Mucosa of rectum (tissue), 2 donors: ENCODE measurements around the gene EPHB2.

Source experiments
- H3K27ac ChIP-seq, 2 donors: one replicate each; pipeline ENCODE4 v1.7.0; 2013; ENCODE audit warnings: inconsistent platforms in 2 of 2, low read depth in 2 of 2, low read length in 2 of 2
- H3K27me3 ChIP-seq, 2 donors: one replicate each; pipeline ENCODE4 v1.7.0; 2013; ENCODE audit warnings: low read length in 2 of 2; ENCODE audit not compliant: control insufficient read depth in 2 of 2, insufficient read depth in 2 of 2
- H3K36me3 ChIP-seq, 2 donors: one replicate each; pipeline ENCODE4 v1.7.0; 2013; ENCODE audit warnings: low read length in 2 of 2; ENCODE audit not compliant: control insufficient read depth in 2 of 2, insufficient read depth in 2 of 2
- H3K4me1 ChIP-seq, 2 donors: one replicate each; pipeline ENCODE4 v1.7.0; 2013; ENCODE audit warnings: low read length in 2 of 2, mild to moderate bottlenecking in 1 of 2; ENCODE audit not compliant: control insufficient read depth in 2 of 2, insufficient read depth in 2 of 2
- H3K4me3 ChIP-seq, 2 donors: one replicate each; pipeline ENCODE4 v1.7.0; 2013; ENCODE audit warnings: low read length in 2 of 2
- H3K9ac ChIP-seq, 2 donors: one replicate each; pipeline ENCODE4 v1.7.0; 2013; ENCODE audit warnings: low read length in 2 of 2, low read depth in 1 of 2, mild to moderate bottlenecking in 1 of 2
- H3K9me3 ChIP-seq, 2 donors: one replicate each; pipeline ENCODE4 v1.7.0; 2013; ENCODE audit warnings: low read length in 2 of 2; ENCODE audit not compliant: control insufficient read depth in 2 of 2
- donor health status: healthy.
- donor health status: Normal muscosa, but diverticular disease.

EPHB2 gene

DNA sequence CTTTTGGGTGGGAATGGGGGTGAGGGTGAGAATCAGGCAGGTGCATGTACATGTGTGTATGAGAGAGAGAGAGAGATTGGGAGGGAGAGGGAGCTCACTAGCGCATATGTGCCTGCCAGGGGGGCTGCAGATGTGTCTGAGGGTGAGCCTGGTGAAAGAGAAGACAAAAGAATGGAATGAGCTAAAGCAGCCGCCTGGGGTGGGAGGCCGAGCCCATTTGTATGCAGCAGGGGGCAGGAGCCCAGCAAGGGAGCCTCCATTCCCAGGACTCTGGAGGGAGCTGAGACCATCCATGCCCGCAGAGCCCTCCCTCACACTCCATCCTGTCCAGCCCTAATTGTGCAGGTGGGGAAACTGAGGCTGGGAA lies 95.0 kb downstream of the EPHB2 start:
- H3K4me3 ChIP-seq: no peak overlapping the region
- H3K27me3 ChIP-seq: no peaks in the 10 kb centered on the region
- peaks cover 3% of the 10 kb centered on the region in 2 donors for H3K36me3 ChIP-seq
- H3K9me3 ChIP-seq: no peaks in the 10 kb centered on the region
- H3K9ac ChIP-seq: no peak overlapping the region
- no peak overlapping the region for H3K27ac ChIP-seq
- H3K4me1 ChIP-seq: peaks cover 0 to 3% of the 10 kb centered on the region in 2 donors

DNA sequence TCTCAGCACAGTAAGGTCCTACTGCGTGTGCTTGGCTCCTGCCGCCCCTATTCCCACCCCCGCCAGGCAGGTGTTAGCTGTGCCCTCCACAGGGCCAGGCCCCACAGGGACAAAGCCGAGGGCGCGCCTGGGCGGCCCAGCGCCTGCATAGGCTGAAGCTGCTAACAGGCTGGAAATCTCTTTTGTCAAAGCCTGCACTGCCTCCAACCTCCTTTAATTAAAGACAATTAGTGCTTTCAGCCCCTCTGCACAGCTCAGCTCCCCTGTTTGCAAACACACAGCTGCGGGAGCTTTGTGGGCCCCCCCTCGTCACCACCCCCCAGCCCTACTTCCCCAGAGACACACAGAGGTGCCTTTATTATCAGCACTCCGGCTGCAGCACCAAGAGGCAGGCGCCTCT lies 95.9 kb downstream of the EPHB2 start:
- H3K9ac ChIP-seq: no peak overlapping the region

DNA sequence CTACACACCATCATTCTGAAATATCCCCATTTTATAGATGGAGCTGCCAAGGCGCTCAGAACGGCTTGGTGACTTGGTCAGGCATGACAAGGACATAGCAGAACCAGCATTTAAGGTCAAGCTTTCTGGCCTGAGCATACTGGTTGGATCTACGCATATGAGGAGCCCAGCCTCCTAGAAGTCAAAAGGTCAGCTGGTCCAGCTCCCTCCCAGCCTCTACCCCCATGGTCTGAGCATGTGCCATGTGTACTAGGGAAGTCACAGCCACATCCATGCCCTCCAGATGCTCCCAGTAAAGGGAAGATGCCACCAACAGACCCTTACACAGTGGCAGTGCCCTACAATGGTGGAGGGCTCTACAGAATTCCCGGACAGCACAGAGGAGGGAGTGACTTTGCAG lies 96.7 kb downstream of the EPHB2 start:
- Histone ChIP-seq H3K9ac (no peak overlapping the region), H3K27me3 (no peaks in the 10 kb centered on the region), H3K9me3 (no peaks in the 10 kb centered on the region), H3K36me3 (peaks cover 3% of the 10 kb centered on the region in 2 donors), H3K4me3 (no peak overlapping the region), H3K4me1 (peaks cover 0 to 3% of the 10 kb centered on the region in 2 donors), H3K27ac (no peak overlapping the region)

More for the DNA sequence above, 95.9 kb downstream of the EPHB2 start:
- Histone ChIP-seq H3K27me3 (no peaks in the 10 kb centered on the region), H3K4me3 (no peak overlapping the region), H3K27ac (no peak overlapping the region), H3K36me3 (peaks cover 3% of the 10 kb centered on the region in 2 donors), H3K4me1 (peaks cover 0 to 3% of the 10 kb centered on the region in 2 donors), H3K9me3 (no peaks in the 10 kb centered on the region)

DNA sequence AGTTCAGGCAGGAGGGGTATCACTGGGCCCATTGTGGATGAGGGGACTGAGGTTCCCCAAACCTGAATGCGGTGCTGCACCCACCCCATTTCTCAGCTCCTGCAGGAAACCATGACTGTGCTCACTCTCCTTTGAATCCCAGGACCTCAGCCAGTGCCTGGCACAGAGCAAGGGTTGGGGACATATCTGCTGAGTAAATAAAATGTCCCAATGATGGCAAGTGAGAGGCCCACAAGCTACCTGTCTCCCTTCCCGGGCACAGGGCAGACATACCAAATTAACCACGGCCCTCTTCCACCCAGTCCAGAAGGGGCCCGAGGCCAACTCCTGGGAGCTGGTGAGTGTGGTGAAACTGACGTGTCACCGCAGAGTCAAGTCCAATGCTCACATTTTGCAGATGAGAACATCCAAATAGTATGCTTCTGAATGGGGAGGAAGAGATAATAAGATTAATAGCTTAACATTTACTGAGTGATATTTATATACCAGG lies 97.6 kb downstream of the EPHB2 start:
- Histone ChIP-seq H3K36me3 (peaks cover 3% of the 10 kb centered on the region in 2 donors), H3K27ac (no peak overlapping the region), H3K9ac (no peak overlapping the region), H3K4me1 (peaks cover 0 to 3% of the 10 kb centered on the region in 2 donors), H3K4me3 (no peak overlapping the region), H3K9me3 (no peaks in the 10 kb centered on the region), H3K27me3 (no peaks in the 10 kb centered on the region)

DNA sequence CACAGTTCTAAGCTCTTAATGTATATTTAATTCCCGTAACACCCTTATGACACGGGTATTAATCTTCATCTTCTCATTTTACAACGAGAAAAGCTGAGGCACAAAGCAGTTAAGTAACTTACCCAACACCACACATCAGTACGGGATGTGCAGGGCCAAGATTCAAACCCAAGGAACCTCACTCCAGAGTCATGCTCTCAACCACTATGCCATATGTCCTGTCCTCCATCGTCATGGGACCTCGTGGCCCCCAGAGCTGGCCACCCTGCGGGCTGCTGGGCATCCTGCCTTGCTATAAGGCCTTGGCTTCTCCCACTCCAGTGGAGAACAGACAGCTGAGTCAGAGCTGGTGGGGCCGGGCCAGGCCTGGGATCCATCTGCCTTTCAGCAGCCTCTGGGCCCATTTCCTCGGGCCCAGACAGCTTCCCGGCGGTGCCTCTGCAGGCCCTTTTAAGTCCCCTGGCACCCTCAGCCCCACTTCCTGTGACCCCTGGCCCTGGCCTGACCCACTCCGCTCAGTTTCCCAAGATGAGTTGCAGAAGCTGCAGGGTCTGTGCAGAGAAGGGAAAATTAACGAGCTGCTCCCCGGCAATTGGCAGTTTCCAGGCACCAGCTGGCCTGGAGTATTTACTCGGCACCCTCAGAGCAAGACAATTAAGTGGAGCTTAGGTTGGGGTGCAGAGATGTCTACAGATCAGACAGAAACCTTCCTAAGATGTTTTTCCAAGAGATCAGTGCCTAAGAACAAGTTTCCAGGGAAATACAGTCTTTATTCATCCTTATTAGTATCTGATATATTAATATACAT lies 98.2 kb downstream of the EPHB2 start:
- Histone ChIP-seq H3K27me3 (no peaks in the 10 kb centered on the region), H3K27ac (no peak overlapping the region), H3K4me1 (peaks cover 0 to 3% of the 10 kb centered on the region in 2 donors), H3K4me3 (no peak overlapping the region), H3K36me3 (peaks cover 3% of the 10 kb centered on the region in 2 donors), H3K9me3 (no peaks in the 10 kb centered on the region), H3K9ac (no peak overlapping the region)

DNA sequence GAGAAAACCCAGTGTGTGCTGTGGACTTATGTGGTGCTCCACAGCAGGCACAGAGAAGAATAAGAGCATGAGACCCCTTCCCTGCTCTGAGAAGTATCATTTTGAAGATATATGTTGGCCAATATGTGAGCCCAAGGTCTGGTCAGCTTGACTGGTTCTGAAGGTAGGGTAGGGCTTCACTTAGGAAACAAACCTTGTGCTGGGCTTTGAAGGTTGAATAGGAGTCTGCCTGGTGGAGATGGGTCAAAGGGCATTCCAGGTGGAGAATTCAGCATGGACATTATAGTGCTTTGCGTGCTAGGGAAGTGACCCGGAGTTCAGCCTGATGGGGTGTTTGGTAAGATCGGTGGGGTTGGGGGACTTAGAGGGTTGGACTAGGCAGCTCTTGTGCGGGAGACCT lies 99.1 kb downstream of the EPHB2 start:
- peaks cover 0 to 3% of the 10 kb centered on the region in 2 donors for H3K4me1 ChIP-seq
- no peak overlapping the region for H3K9ac ChIP-seq
- no peak overlapping the region for H3K27ac ChIP-seq
- H3K4me3 ChIP-seq: no peak overlapping the region
- no peaks in the 10 kb centered on the region for H3K27me3 ChIP-seq
- peaks cover 3% of the 10 kb centered on the region in 2 donors for H3K36me3 ChIP-seq
- no peaks in the 10 kb centered on the region for H3K9me3 ChIP-seq

DNA sequence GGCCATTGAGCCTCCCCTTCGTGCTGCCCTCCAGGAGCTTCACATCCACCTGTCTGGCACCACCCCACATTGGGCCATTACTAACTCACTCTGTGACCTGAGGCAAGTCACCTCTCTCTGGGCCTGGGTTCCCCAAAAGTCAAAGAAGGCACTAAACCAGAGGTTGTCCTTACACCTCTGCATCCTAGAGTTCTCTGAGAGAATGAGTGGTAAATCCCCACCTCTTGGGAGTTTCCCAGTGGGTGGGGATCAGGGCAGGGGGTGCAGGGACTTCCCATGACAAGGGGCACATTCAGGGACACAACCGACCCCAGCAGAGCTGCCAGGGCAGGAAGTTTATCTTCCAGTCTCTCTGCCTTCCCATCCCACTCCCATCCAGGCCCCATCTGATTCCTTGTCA lies 99.7 kb downstream of the EPHB2 start:
- H3K36me3 ChIP-seq: peaks cover 3% of the 10 kb centered on the region in 2 donors
- H3K27me3 ChIP-seq: no peaks in the 10 kb centered on the region
- no peak overlapping the region for H3K4me3 ChIP-seq
- no peak overlapping the region for H3K9ac ChIP-seq
- peaks cover 0 to 3% of the 10 kb centered on the region in 2 donors for H3K4me1 ChIP-seq
- H3K27ac ChIP-seq: no peak overlapping the region
- no peaks in the 10 kb centered on the region for H3K9me3 ChIP-seq

DNA sequence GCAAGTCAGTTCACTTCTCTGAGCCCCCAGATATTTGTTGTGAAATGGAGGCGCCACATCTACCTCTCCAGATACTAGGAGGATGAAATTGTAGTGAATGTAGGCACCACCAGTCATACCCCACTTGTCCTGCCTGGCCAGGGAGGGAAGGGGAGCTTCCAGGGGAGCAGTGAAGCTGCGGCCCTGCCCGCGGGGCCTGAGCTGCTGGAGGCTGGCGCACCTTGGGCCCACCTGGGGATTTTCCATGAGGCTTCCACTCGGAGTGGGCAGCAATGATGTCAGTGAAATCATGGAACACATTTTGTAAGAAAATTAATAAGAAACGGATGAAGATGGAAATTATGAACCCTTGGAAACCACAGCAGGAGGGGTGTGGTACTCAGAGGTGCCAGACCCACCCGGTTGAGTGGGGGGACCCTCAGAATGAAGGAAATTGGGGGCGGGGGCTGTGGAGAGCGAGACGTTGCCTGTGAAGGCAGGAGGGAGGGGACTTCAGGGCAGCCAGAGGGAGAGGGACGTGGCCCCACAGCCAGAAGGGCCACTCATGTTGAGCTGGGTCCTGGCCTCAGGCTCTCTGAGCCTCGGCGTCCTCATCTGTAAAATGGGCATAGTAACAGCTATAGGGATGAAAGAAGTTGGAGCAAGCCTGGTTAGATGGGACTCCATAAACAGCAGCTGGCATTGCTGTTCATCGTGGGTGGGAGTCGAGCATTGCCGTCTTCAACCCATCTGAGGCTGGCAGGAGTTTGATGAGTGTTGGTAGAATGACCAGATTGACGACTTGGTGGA lies 101.6 kb downstream of the EPHB2 start:
- no peak overlapping the region for H3K9ac ChIP-seq
- no peaks in the 10 kb centered on the region for H3K9me3 ChIP-seq
- no peaks in the 10 kb centered on the region for H3K27me3 ChIP-seq
- peaks cover 0 to 6% of the 10 kb centered on the region in 2 donors for H3K4me1 ChIP-seq
- H3K4me3 ChIP-seq: no peak overlapping the region
- no peak overlapping the region for H3K27ac ChIP-seq
- peaks cover 0 to 3% of the 10 kb centered on the region in 2 donors for H3K36me3 ChIP-seq

DNA sequence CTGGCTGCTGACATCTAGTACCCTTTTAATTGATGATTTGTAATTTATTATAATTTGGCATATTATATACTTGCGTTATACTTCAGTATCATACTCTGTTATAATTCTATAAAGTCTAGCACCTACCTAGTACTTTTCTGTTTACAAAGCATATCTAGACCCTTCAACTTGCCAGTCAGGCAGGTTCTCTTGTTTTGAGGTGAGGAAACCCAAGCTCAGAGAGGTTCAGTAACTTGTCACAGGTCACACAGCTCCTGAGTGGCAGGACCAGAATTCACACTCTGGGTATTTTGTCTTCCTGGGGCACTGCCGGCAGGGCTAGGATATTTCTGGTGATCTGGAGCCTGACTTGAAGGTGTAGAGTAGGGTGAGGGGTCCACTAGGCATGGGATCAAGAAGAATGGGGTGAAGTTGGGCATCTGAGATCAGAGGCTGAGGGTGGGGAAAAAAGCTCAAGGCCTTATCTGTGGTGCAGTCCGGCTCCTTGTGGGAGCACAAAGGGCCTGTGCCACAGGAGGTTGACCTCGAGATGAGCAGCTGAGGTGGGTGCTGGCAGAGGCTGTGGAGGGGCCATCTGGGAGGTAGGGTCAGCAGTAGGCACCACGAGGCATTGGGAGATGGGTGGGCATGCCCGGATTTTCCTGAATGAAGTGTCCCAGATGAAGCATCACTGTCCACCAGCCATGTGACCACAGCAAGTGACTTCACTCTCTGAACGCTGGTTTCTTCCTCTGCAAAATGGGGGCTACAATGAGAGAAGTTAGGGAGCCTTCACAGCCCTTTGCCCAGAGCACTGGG lies 102.6 kb downstream of the EPHB2 start:
- Histone ChIP-seq H3K4me1 (peaks cover 0 to 6% of the 10 kb centered on the region in 2 donors), H3K4me3 (no peak overlapping the region), H3K9ac (no peak overlapping the region), H3K36me3 (peaks cover 0 to 3% of the 10 kb centered on the region in 2 donors), H3K27ac (no peak overlapping the region), H3K9me3 (no peaks in the 10 kb centered on the region), H3K27me3 (no peaks in the 10 kb centered on the region)
